SK-N-SH (cell line): ENCODE measurements around the gene MAPKBP1. TPM values are rescaled to one million over a fixed set of nuclear protein-coding genes. Genes with fewer than 3 reads are reported as not detected.

Experiments
- CTCF ChIA-PET: fragments of 300-600, 350-600 bp; formaldehyde crosslinking; extraction: SDS; loops from one replicate; lab custom pipeline; 2021; lab: Yijun Ruan, JAX
- POLR2A ChIA-PET: fragments of 350-600 bp; sonication (Branson Sonifier 250); formaldehyde crosslinking; extraction: SDS; loops from one replicate; lab custom pipeline; 2020; ENCODE audit warnings: antibody characterized with exemption, inconsistent platforms; lab: Yijun Ruan, JAX
- DNase-seq: peaks from one replicate; pipeline ENCODE4 v3.0.0; 2012
- H2AFZ ChIP-seq: fragments of 200-600 bp; sonication (generic); 2 replicates; pipeline ENCODE4 v1.8.1; 2016; ENCODE audit warnings: antibody characterized with exemption, mild to moderate bottlenecking, low read depth
- H3F3A ChIP-seq: fragments of 200-600 bp; sonication (generic); replicated peaks from 2 replicates; pipeline ENCODE3; 2016; ENCODE audit warnings: antibody characterized with exemption, mild to moderate bottlenecking; ENCODE audit not compliant: insufficient read depth
- H3K27ac ChIP-seq, 2 experiments: fragments of 200-500 bp in 1 of 2; fragments of 200-600 bp in 1 of 2; sonication (Bioruptor generic) in 1 of 2; sonication (generic), shearing (Covaris generic) in 1 of 2; 2 replicates each; pipeline versions ENCODE4 v1.5.1 to v1.6.1; 2014 to 2016; ENCODE audit warnings: low read depth in 2 of 2, inconsistent platforms in 1 of 2, low read length in 1 of 2, mild to moderate bottlenecking in 1 of 2, mixed read lengths in 1 of 2
- H3K27me3 ChIP-seq: fragments of 200-600 bp; sonication (generic), shearing (Covaris generic); 2 replicates; pipeline ENCODE4 v1.6.1; 2016; ENCODE audit warnings: mixed run types; ENCODE audit not compliant: insufficient read depth
- H3K36me3 ChIP-seq, 2 experiments: fragments of 200-500 bp in 1 of 2; fragments of 200-600 bp in 1 of 2; sonication (Bioruptor generic) in 1 of 2; sonication (generic) in 1 of 2; replicated peaks in 1 of 2; 2 replicates each; pipeline versions ENCODE3 to v1.5.1; 2014 to 2016; ENCODE audit warnings: low read length in 1 of 2, mild to moderate bottlenecking in 1 of 2; ENCODE audit not compliant: insufficient read depth in 2 of 2, control insufficient read depth in 1 of 2
- H3K4me1 ChIP-seq, 2 experiments: fragments of 200-500 bp in 1 of 2; fragments of 200-600 bp in 1 of 2; sonication (Bioruptor generic) in 1 of 2; sonication (generic), shearing (Covaris generic) in 1 of 2; 2 replicates each; pipeline versions ENCODE4 v1.5.1 to v1.6.1; 2014 to 2016; ENCODE audit warnings: low read depth in 1 of 2, low read length in 1 of 2, mixed run types in 1 of 2; ENCODE audit not compliant: insufficient read depth in 2 of 2, control insufficient read depth in 1 of 2
- H3K4me2 ChIP-seq: fragments of 200-600 bp; sonication (generic), shearing (Covaris generic); 2 replicates; pipeline ENCODE4 v1.6.1; 2017; ENCODE audit warnings: mixed run types
- H3K4me3 ChIP-seq, 2 experiments: fragments of 200-500 bp in 1 of 2; fragments of 200-600 bp in 1 of 2; sonication (Bioruptor generic) in 1 of 2; sonication (generic), shearing (Covaris generic) in 1 of 2; 2 replicates each; pipeline versions ENCODE4 v1.5.1 to v1.8.1; 2014 to 2016; ENCODE audit warnings: low read depth in 2 of 2, inconsistent platforms in 1 of 2, low read length in 1 of 2, mild to moderate bottlenecking in 1 of 2, mixed read lengths in 1 of 2, moderate library complexity in 1 of 2
- H3K79me2 ChIP-seq: fragments of 200-600 bp; sonication (generic); 2 replicates; pipeline ENCODE4 v1.8.1; 2017; ENCODE audit warnings: mild to moderate bottlenecking; ENCODE audit not compliant: insufficient read depth
- H3K9ac ChIP-seq: fragments of 200-600 bp; sonication (generic); 2 replicates; pipeline ENCODE4 v1.6.1; 2017; ENCODE audit warnings: mixed run types
- H3K9me2 ChIP-seq: fragments of 200-600 bp; sonication (generic); 2 replicates; pipeline ENCODE4 v1.6.1; 2017; ENCODE audit warnings: mixed run types
- H3K9me3 ChIP-seq: fragments of 200-600 bp; sonication (generic); 2 replicates; pipeline ENCODE4 v1.6.1; 2017; ENCODE audit warnings: mixed run types, mild to moderate bottlenecking, moderate library complexity
- H4K20me1 ChIP-seq: fragments of 200-600 bp; sonication (generic); 2 replicates; pipeline ENCODE4 v1.6.1; 2017; ENCODE audit warnings: mild to moderate bottlenecking, mixed run types; ENCODE audit not compliant: insufficient read depth
- CHD2 ChIP-seq: fragments of 150-350 bp; IDR thresholded peaks from 2 replicates; pipeline ENCODE4 v1.6.1; 2018; ENCODE audit warnings: low read length; ENCODE audit not compliant: partially characterized antibody
- ELF1 ChIP-seq: IDR thresholded peaks from 2 replicates; pipeline ENCODE4 v1.4.0; 2012
- EP300 ChIP-seq, 2 experiments: IDR thresholded peaks; 2 replicates each; pipeline versions ENCODE4 v1.4.0 to v1.6.1; 2012; ENCODE audit warnings: borderline replicate concordance in 1 of 2, low read depth in 1 of 2, low read length in 1 of 2
- FOXJ3 ChIP-seq: sonication (generic); formaldehyde crosslinking; IDR thresholded peaks from 2 replicates; pipeline ENCODE4 v1.5.1; 2020; ENCODE audit warnings: mild to moderate bottlenecking, missing genetic modification reagents
- FOXM1 ChIP-seq: IDR thresholded peaks from 2 replicates; pipeline ENCODE4 v1.4.0; 2012; ENCODE audit warnings: low read depth, mild to moderate bottlenecking
- GATA2 ChIP-seq: sonication (generic); formaldehyde crosslinking; IDR thresholded peaks from 2 replicates; pipeline ENCODE4 v1.5.0; 2020; ENCODE audit warnings: mild to moderate bottlenecking, missing genetic modification reagents
- MXI1 ChIP-seq: IDR thresholded peaks from 2 replicates; pipeline ENCODE4 v1.6.1; 2012; ENCODE audit warnings: mild to moderate bottlenecking, low read depth, low read length, improper control_type of control experiment
- POLR2AphosphoS5 ChIP-seq: IDR thresholded peaks from 2 replicates; pipeline ENCODE4 v1.6.1; 2012; ENCODE audit warnings: low read depth, low read length
- REST ChIP-seq: IDR thresholded peaks from 2 replicates; pipeline ENCODE4 v1.6.1; 2012; ENCODE audit warnings: mild to moderate bottlenecking, low read depth, low read length, moderate library complexity
- SMC3 ChIP-seq: IDR thresholded peaks from 2 replicates; pipeline ENCODE4 v1.6.1; 2012; ENCODE audit warnings: low read depth, low read length, improper control_type of control experiment
- TCF12 ChIP-seq: IDR thresholded peaks from 2 replicates; pipeline ENCODE4 v1.4.0; 2012
- TEAD4 ChIP-seq: IDR thresholded peaks from 2 replicates; pipeline ENCODE4 v1.4.0; 2012; ENCODE audit warnings: mild to moderate bottlenecking, borderline replicate concordance; ENCODE audit not compliant: insufficient read depth
- ZBTB33 ChIP-seq: IDR thresholded peaks from 2 replicates; pipeline ENCODE4 v1.4.0; 2012; ENCODE audit warnings: low read depth, borderline replicate concordance
- WGBS: methylation state at CpG from one replicate; pipeline ENCODE4 v1.1.6; 2017; ENCODE audit warnings: low lambda C conversion rate; 5-methylcytosine and 5-hydroxymethylcytosine counted together
- polyA plus RNA-seq, 3 experiments: library from polyadenylated mRNA; depleted of rRNA; stranded (reverse); fragments of >200 nt; gene quantifications; 2 replicates each; pipeline ENCODE4 v1.2.3, GENCODE V29; 2012
- TF ChIP-seq, protein P1 (sequence below): fragments of 150-350 bp; IDR thresholded peaks from 2 replicates; pipeline ENCODE4 v1.6.1; 2017; ENCODE audit warnings: antibody characterized with exemption, low read length, low read depth, borderline replicate concordance
- TF ChIP-seq, protein P2 (sequence below): IDR thresholded peaks from 2 replicates; pipeline ENCODE4 v1.4.0; 2012; ENCODE audit warnings: low read depth
- TF ChIP-seq, protein P3 (sequence below): IDR thresholded peaks from 2 replicates; pipeline ENCODE4 v1.4.0; 2012; ENCODE audit warnings: low read depth, borderline replicate concordance

The MAPKBP1 gene
- polyA plus RNA-seq, 1 of the 3 experiments (the other 2 are of a cell fraction), result 5.2 TPM

- TF ChIP-seq, protein P1, sequence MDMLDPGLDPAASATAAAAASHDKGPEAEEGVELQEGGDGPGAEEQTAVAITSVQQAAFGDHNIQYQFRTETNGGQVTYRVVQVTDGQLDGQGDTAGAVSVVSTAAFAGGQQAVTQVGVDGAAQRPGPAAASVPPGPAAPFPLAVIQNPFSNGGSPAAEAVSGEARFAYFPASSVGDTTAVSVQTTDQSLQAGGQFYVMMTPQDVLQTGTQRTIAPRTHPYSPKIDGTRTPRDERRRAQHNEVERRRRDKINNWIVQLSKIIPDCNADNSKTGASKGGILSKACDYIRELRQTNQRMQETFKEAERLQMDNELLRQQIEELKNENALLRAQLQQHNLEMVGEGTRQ, result no peak
These were observed 38.6 kb downstream of the MAPKBP1 start (continued) for GRCh38 chr15:41812820-41813375.

- no peak for DNase-seq
- no peaks in the 10 kb centered on the region for H3K27me3 ChIP-seq
- H3K9me2 ChIP-seq, result no peaks in the 10 kb centered on the region
- no peaks in the 10 kb centered on the region for H3K9me3 ChIP-seq
- no peaks in the 10 kb centered on the region for H3K79me2 ChIP-seq
- no peak overlapping the region for H3K4me3 ChIP-seq
- no peaks in the 10 kb centered on the region for H3K4me1 ChIP-seq
- WGBS, result 92% methylated on average over 8 of the region's 8 CpGs
- no peaks in the 10 kb centered on the region for H3F3A ChIP-seq
- H3K27ac ChIP-seq, result no peak overlapping the region
- H3K4me2 ChIP-seq, result no peak overlapping the region
- peaks cover 0 to 45% of the 10 kb centered on the region in 2 experiments for H3K36me3 ChIP-seq
- CTCF ChIA-PET, result interaction anchor here (0.7 to 5.3 kb wide), 10 partner anchors 10 to 347 kb away, joined by 3 to 114 read pairs (median 34); partner anchors contain the start of gene MAPKBP1
- TF ChIP-seq, protein P2, sequence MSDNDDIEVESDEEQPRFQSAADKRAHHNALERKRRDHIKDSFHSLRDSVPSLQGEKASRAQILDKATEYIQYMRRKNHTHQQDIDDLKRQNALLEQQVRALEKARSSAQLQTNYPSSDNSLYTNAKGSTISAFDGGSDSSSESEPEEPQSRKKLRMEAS, result no peak
- TF ChIP-seq, protein P1, result no peak
- no peak for TF ChIP-seq GATA2
- no peak for TF ChIP-seq MXI1
- TF ChIP-seq, protein P3, sequence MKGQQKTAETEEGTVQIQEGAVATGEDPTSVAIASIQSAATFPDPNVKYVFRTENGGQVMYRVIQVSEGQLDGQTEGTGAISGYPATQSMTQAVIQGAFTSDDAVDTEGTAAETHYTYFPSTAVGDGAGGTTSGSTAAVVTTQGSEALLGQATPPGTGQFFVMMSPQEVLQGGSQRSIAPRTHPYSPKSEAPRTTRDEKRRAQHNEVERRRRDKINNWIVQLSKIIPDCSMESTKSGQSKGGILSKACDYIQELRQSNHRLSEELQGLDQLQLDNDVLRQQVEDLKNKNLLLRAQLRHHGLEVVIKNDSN, result no peak
- no peak for TF ChIP-seq TEAD4
- no peak for TF ChIP-seq SMC3
- TF ChIP-seq ELF1, result no peak
- no peak for TF ChIP-seq ZBTB33
- TF ChIP-seq FOXM1, result no peak
- no peak for TF ChIP-seq CHD2
- no peak for TF ChIP-seq REST
- TF ChIP-seq POLR2AphosphoS5, result no peak
- no peak for TF ChIP-seq FOXJ3
- TF ChIP-seq TCF12, result no peak
- no peak for TF ChIP-seq EP300 (IDR thresholded peaks at IDR 0.05; ENCODE audit: borderline replicate concordance in 1 of 2, low read depth in 1 of 2, low read length in 1 of 2)
- TF ChIP-seq, all 33 proteins: peak for 0
- no peaks in the 10 kb centered on the region for H4K20me1 ChIP-seq
- H2AFZ ChIP-seq, result no peak overlapping the region
- POLR2A ChIA-PET, result interaction anchor here (4.2 kb wide), 1 partner anchor 40 kb away, joined by 13 read pairs; the partner anchor contains the start of gene MAPKBP1
- H3K9ac ChIP-seq, result no peak overlapping the region
These were observed 39.1 kb downstream of the MAPKBP1 start for GRCh38 chr15:41813426-41813825.
